OCI-LY7 (cell line): ENCODE data around the gene ECI2. TPM values are rescaled to one million over a fixed set of nuclear protein-coding genes. Genes with fewer than 3 reads are reported as not detected.
A peak's percentile ranks its signal among the peaks of the same experiment; 100 is the strongest.

ENCODE experiments used
- BruUV-seq: library from RNA; stranded (reverse); fragments of 400-500 nt; replicated peaks from 2 replicates; lab custom pipeline; 2021; lab: Mats Ljungman, UMichigan
- CTCF ChIA-PET: fragments of 300-600 bp; sonication (Branson Sonifier 250); formaldehyde crosslinking; loops from one replicate; lab custom pipeline; 2022; ENCODE audit warnings: antibody characterized with exemption; ENCODE audit not compliant: unreplicated experiment; lab: Charles Lee
- POLR2A ChIA-PET: fragments of 300-600 bp; sonication (Branson Sonifier 250); formaldehyde crosslinking; loops from one replicate; lab custom pipeline; 2022; ENCODE audit warnings: antibody characterized with exemption; lab: Charles Lee
- DNase-seq: peaks from one replicate; pipeline ENCODE4 v3.0.0-alpha.2; 2015; ENCODE audit warnings: low spot score
- H2AFZ ChIP-seq: fragments of 200-600 bp; sonication (generic), shearing (Covaris generic); 2 replicates; pipeline ENCODE4 v1.6.1; 2014; ENCODE audit warnings: mild to moderate bottlenecking, antibody characterized with exemption, low read length, moderate library complexity
- H3K27ac ChIP-seq: fragments of 200-600 bp; sonication (generic); 2 replicates; pipeline ENCODE4 v1.5.1; 2014; ENCODE audit warnings: mixed run types, low read depth, mild to moderate bottlenecking, moderate library complexity, low read length, inconsistent platforms; ENCODE audit not compliant: poor library complexity, severe bottlenecking
- H3K36me3 ChIP-seq: fragments of 200-600 bp; sonication (generic); 2 replicates; pipeline ENCODE4 v1.6.1; 2014; ENCODE audit warnings: mild to moderate bottlenecking, antibody characterized with exemption, low read length, moderate library complexity, mixed read lengths; ENCODE audit not compliant: insufficient read depth
- H3K4me1 ChIP-seq: fragments of 200-600 bp; sonication (generic); 2 replicates; pipeline ENCODE4 v1.5.1; 2014; ENCODE audit warnings: mild to moderate bottlenecking, low read length; ENCODE audit not compliant: insufficient read depth, poor library complexity, severe bottlenecking
- H3K4me2 ChIP-seq: fragments of 200-600 bp; sonication (generic); 2 replicates; pipeline ENCODE4 v1.6.1; 2014; ENCODE audit warnings: mild to moderate bottlenecking, low read length
- H3K4me3 ChIP-seq: fragments of 200-600 bp; sonication (generic); 2 replicates; pipeline ENCODE4 v1.5.1; 2014; ENCODE audit warnings: mild to moderate bottlenecking, low read depth, low read length; ENCODE audit not compliant: poor library complexity, severe bottlenecking
- H3K79me2 ChIP-seq: fragments of 200-600 bp; sonication (generic); 2 replicates; pipeline ENCODE4 v1.6.1; 2016; ENCODE audit warnings: low read depth, mild to moderate bottlenecking, low read length, moderate library complexity, mixed read lengths; ENCODE audit not compliant: insufficient read depth
- H3K9me2 ChIP-seq: fragments of 200-600 bp; sonication (generic); 2 replicates; pipeline ENCODE4 v1.6.1; 2016; ENCODE audit warnings: mild to moderate bottlenecking, low read length, mixed read lengths; ENCODE audit not compliant: insufficient read depth
- H3K9me3 ChIP-seq: fragments of 200-600 bp; sonication (generic); 2 replicates; pipeline ENCODE4 v1.6.1; 2014; ENCODE audit warnings: mild to moderate bottlenecking, mixed run types, low read length, mixed read lengths
- H4K20me1 ChIP-seq: fragments of 200-600 bp; sonication (generic); 2 replicates; pipeline ENCODE4 v1.6.1; 2014; ENCODE audit warnings: mild to moderate bottlenecking, antibody characterized with exemption, low read length, moderate library complexity, mixed read lengths; ENCODE audit not compliant: insufficient read depth
- CTCF ChIP-seq: fragments of 200-600 bp; sonication (generic); conservative IDR thresholded peaks from 2 replicates; pipeline ENCODE4 v1.5.1; 2014; ENCODE audit warnings: mild to moderate bottlenecking, antibody characterized with exemption, low read length, moderate library complexity, mixed read lengths
- EZH2phosphoT487 ChIP-seq: fragments of 200-600 bp; sonication (generic); IDR thresholded peaks from 2 replicates; pipeline ENCODE4 v1.6.1; 2018; ENCODE audit warnings: low read depth, borderline replicate concordance, mild to moderate bottlenecking, mixed run types, antibody characterized with exemption, low read length, moderate library complexity, mixed read lengths
- intact Hi-C: fragments of 100-400 bp; cut with micrococcal nuclease; formaldehyde crosslinking; loops from one replicate; pipeline ENCODE4 v1.10.0; 2022; ENCODE audit not compliant: unreplicated experiment
- total RNA-seq, 2 experiments: library from RNA; depleted of rRNA in 1 of 2; stranded (reverse); fragments of >200 nt in 1 of 2; shearing (Covaris generic) in 1 of 2; gene quantifications; 2 replicates each; pipeline ENCODE4 v1.2.3, GENCODE V29; 2014 to 2022

The ECI2 gene
- total RNA-seq, 2 experiments from 2014 or later, result 49.3 to 50.4 TPM

GRCh38 chr6:4135665-4136353 lies 434 bp upstream of the ECI2 start:
- Histone ChIP-seq H3K36me3 (peaks cover 29% of the 10 kb centered on the region), H3K9me2 (no peaks in the 10 kb centered on the region), H3K4me2 (peak overlapping the region; percentile 88), H3K4me3 (peak overlapping the region; percentile 73), H4K20me1 (no peaks in the 10 kb centered on the region), H3K9me3 (peaks cover 17% of the 10 kb centered on the region; the same call in 1 of the 2 replicates), H3K27ac (peak overlapping the region; percentile 57), H3K4me1 (peaks cover 46% of the 10 kb centered on the region), H3K79me2 (peaks cover 14% of the 10 kb centered on the region; the same call in 1 of the 2 replicates), H2AFZ (peak overlapping the region; percentile 58; the same call in 1 of the 2 replicates)
- intact Hi-C loops, result loop anchor here (1.0 to 10.0 kb wide), 6 partner anchors 19 to 1369 kb away; partner anchors contain the start of gene WRNIP1
- CTCF ChIA-PET, result interaction anchor here (0.7 kb wide), 2 partner anchors 80 to 388 kb away, joined by 4 to 11 read pairs; no protein-coding TSS in a partner anchor
- DNase-seq, result peak; percentile 92
- no TSS peak for BruUV-seq
- TF ChIP-seq EZH2phosphoT487, result no peak
- TF ChIP-seq CTCF, result peak; percentile 27; the same call in 1 of the 2 replicates
- POLR2A ChIA-PET, result interaction anchor here (0.7 to 2.6 kb wide), 11 partner anchors 13 to 1161 kb away, joined by 3 to 16 read pairs (median 4); a partner anchor contains a TSS

DNA sequence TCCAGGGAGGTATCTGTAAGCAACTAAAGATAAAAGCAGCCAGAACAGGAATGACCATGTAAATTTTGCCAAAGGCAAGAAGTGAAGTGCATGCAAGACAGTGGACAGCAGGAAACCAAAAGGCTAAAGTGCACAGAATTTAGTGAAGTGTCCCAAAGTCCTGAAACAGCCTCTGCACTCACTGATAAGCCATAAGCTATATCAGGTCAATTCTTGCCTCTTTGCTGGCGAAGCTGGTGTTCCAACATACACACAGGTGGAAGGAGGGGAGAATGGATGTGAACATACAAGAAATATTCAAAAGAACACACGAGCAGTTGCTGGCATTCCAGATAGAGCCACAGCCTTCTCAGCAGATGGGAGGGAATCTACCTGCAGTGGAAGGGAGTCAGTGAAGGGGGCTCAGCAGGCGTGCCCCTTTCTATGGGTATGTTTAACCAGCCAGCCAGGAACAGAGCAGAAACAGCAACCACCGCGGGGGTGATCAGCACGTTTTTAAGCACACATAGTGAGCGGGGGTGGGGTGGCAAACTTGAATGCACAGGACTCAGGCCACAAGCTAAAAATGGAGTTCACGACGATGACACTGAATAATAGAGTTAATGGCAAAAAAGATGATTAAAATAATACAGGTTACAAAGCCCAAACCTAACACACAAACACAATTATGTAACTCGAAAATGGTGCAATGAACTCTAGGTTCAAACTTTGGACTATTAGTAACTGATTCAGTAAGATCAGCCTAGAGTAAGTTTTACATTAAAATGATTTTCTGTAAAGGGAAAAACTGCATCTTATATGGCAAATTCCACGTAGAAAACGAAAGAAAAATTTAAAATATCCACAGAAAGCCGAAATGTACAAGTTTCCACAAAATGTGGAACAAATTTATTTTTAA lies 1.2 kb downstream of the ECI2 start:
- CTCF ChIA-PET, result interaction anchor here (0.8 kb wide), 1 partner anchor 115 kb away, joined by 3 read pairs; no protein-coding TSS in a partner anchor
- intact Hi-C loops, result loop anchor here (2.0 to 10.0 kb wide), 4 partner anchors 21 to 1059 kb away; no protein-coding TSS in a partner anchor
- H2AFZ ChIP-seq, result peak overlapping the region; percentile 82; the same call in 1 of the 2 replicates

More for the DNA sequence above, 1.2 kb downstream of the ECI2 start:
- peak overlapping the region; percentile 36 for H3K27ac ChIP-seq
- no peaks in the 10 kb centered on the region for H4K20me1 ChIP-seq
- H3K36me3 ChIP-seq, result peaks cover 45% of the 10 kb centered on the region
- DNase-seq, result peak; percentile 43
- peaks cover 14% of the 10 kb centered on the region; the same call in 1 of the 2 replicates for H3K79me2 ChIP-seq
- POLR2A ChIA-PET, result interaction anchor here (0.6 to 0.7 kb wide), 2 partner anchors 19 to 120 kb away, joined by 3 to 5 read pairs; no protein-coding TSS in a partner anchor
- TF ChIP-seq EZH2phosphoT487 (no peak), CTCF (no peak)
- no TSS peak for BruUV-seq
- no peaks in the 10 kb centered on the region for H3K9me2 ChIP-seq
- peaks cover 26% of the 10 kb centered on the region; the same call in 1 of the 2 replicates for H3K9me3 ChIP-seq
- peak overlapping the region; percentile 94 for H3K4me3 ChIP-seq
- peak overlapping the region; percentile 95 for H3K4me2 ChIP-seq
- peaks cover 40% of the 10 kb centered on the region for H3K4me1 ChIP-seq
